Activated T-cell treated with anti-CD3 and anti-CD28 coated beads, Interleukin-2, amount 50 U/mL, for 24 hours (primary cell): ENCODE measurements around the gene SCAF8.
"Not testable (repeated sequence)": the region's sequence is repeated elsewhere in the genome, so short reads cannot be mapped to it uniquely, and the experiment has no call there.

Experiments
- DNase-seq: peaks from one replicate; pipeline ENCODE4 v3.0.0-alpha.2; 2020
- H3K27ac Mint-ChIP-seq: 2 replicates; pipeline ENCODE4 v1.8.0; 2020; ENCODE audit warnings: mild to moderate bottlenecking, mixed read lengths
- H3K27me3 Mint-ChIP-seq: 2 replicates; pipeline ENCODE4 v1.8.0; 2020; ENCODE audit warnings: mixed read lengths
- H3K36me3 Mint-ChIP-seq: 2 replicates; pipeline ENCODE4 v1.8.0; 2020; ENCODE audit warnings: low read depth, mixed read lengths
- H3K4me1 Mint-ChIP-seq: 2 replicates; pipeline ENCODE4 v1.8.0; 2020; ENCODE audit warnings: low read depth, mixed read lengths
- H3K4me3 Mint-ChIP-seq: 2 replicates; pipeline ENCODE4 v1.8.0; 2020; ENCODE audit warnings: mild to moderate bottlenecking, moderate library complexity, mixed read lengths
- H3K9me3 Mint-ChIP-seq: 2 replicates; pipeline ENCODE4 v1.8.0; 2020; ENCODE audit warnings: mixed read lengths

Gene SCAF8

GRCh38 chr6:154733183-154733625 is at the start of gene SCAF8:
SCAF8 (plus strand) TSS chr6:154733416; CDS start chr6:154733901, 485 bp downstream.
- H3K4me1 Mint-ChIP-seq: peaks cover 43% of the 10 kb centered on the region
- H3K36me3 Mint-ChIP-seq: peaks cover 33% of the 10 kb centered on the region
- peak within 1 kb of the TSS; percentile 97 for H3K27ac Mint-ChIP-seq
- no peaks in the 10 kb centered on the region for H3K27me3 Mint-ChIP-seq
- H3K4me3 Mint-ChIP-seq: peak within 1 kb of the TSS; percentile 87
- H3K9me3 Mint-ChIP-seq: no peaks in the 10 kb centered on the region
- peak; percentile 94 for DNase-seq

GRCh38 chr6:154683756-154684523 is 49.3 kb upstream of the SCAF8 start:
- Mint-ChIP-seq H3K27ac (peak overlapping the region; percentile 87), H3K4me3 (peak overlapping the region; percentile 41), H3K9me3 (no peaks in the 10 kb centered on the region), H3K36me3 (no peaks in the 10 kb centered on the region), H3K27me3 (no peaks in the 10 kb centered on the region), H3K4me1 (peaks cover 15% of the 10 kb centered on the region)
- DNase-seq: no peak

GRCh38 chr6:154686162-154686561 is 47.1 kb upstream of the SCAF8 start:
- Mint-ChIP-seq H3K9me3 (no peaks in the 10 kb centered on the region), H3K4me3 (no peak overlapping the region), H3K4me1 (peaks cover 15% of the 10 kb centered on the region), H3K27me3 (no peaks in the 10 kb centered on the region), H3K27ac (no peak overlapping the region), H3K36me3 (no peaks in the 10 kb centered on the region)
- no peak for DNase-seq

- Mint-ChIP-seq H3K36me3 (no peaks in the 10 kb centered on the region), H3K27me3 (no peaks in the 10 kb centered on the region), H3K4me1 (no peaks in the 10 kb centered on the region), H3K4me3 (no peak overlapping the region), H3K27ac (no peak overlapping the region), H3K9me3 (no peaks in the 10 kb centered on the region)
- DNase-seq: no peak
Measured at GRCh38 chr6:154689493-154690255, 43.5 kb upstream of the SCAF8 start.

GRCh38 chr6:154690857-154691256 is 42.4 kb upstream of the SCAF8 start:
- no peak for DNase-seq
- no peaks in the 10 kb centered on the region for H3K27me3 Mint-ChIP-seq
- no peaks in the 10 kb centered on the region for H3K4me1 Mint-ChIP-seq
- no peak overlapping the region for H3K4me3 Mint-ChIP-seq
- H3K36me3 Mint-ChIP-seq: no peaks in the 10 kb centered on the region
- no peak overlapping the region for H3K27ac Mint-ChIP-seq
- H3K9me3 Mint-ChIP-seq: no peaks in the 10 kb centered on the region

GRCh38 chr6:154696661-154697060 is 36.6 kb upstream of the SCAF8 start:
- H3K4me1 Mint-ChIP-seq: no peaks in the 10 kb centered on the region
- no peaks in the 10 kb centered on the region for H3K9me3 Mint-ChIP-seq
- no peak overlapping the region for H3K27ac Mint-ChIP-seq
- no peak overlapping the region for H3K4me3 Mint-ChIP-seq
- H3K36me3 Mint-ChIP-seq: no peaks in the 10 kb centered on the region
- H3K27me3 Mint-ChIP-seq: no peaks in the 10 kb centered on the region
- DNase-seq: no peak

GRCh38 chr6:154703124-154703523 is 30.1 kb upstream of the SCAF8 start:
- no peak for DNase-seq
- H3K27ac Mint-ChIP-seq: no peak overlapping the region
- H3K4me3 Mint-ChIP-seq: no peak overlapping the region
- no peaks in the 10 kb centered on the region for H3K36me3 Mint-ChIP-seq
- H3K27me3 Mint-ChIP-seq: peaks cover 13% of the 10 kb centered on the region
- H3K9me3 Mint-ChIP-seq: no peaks in the 10 kb centered on the region
- no peaks in the 10 kb centered on the region for H3K4me1 Mint-ChIP-seq

GRCh38 chr6:154705471-154706113 is 27.6 kb upstream of the SCAF8 start:
- peaks cover 15% of the 10 kb centered on the region for H3K27me3 Mint-ChIP-seq
- DNase-seq: no peak
- no peak overlapping the region for H3K27ac Mint-ChIP-seq
- no peak overlapping the region for H3K4me3 Mint-ChIP-seq
- H3K9me3 Mint-ChIP-seq: no peaks in the 10 kb centered on the region
- no peaks in the 10 kb centered on the region for H3K36me3 Mint-ChIP-seq
- H3K4me1 Mint-ChIP-seq: no peaks in the 10 kb centered on the region

- no peak for DNase-seq
- Mint-ChIP-seq H3K27ac (no peak overlapping the region), H3K9me3 (no peaks in the 10 kb centered on the region), H3K36me3 (no peaks in the 10 kb centered on the region), H3K4me3 (no peak overlapping the region), H3K4me1 (no peaks in the 10 kb centered on the region), H3K27me3 (peaks cover 15% of the 10 kb centered on the region)
Measured at GRCh38 chr6:154706389-154706788, 26.8 kb upstream of the SCAF8 start.

GRCh38 chr6:154709621-154710020 is 23.6 kb upstream of the SCAF8 start:
- no peaks in the 10 kb centered on the region for H3K36me3 Mint-ChIP-seq
- no peak overlapping the region for H3K4me3 Mint-ChIP-seq
- no peaks in the 10 kb centered on the region for H3K4me1 Mint-ChIP-seq
- H3K27me3 Mint-ChIP-seq: peaks cover 15% of the 10 kb centered on the region
- H3K9me3 Mint-ChIP-seq: no peaks in the 10 kb centered on the region
- no peak for DNase-seq
- no peak overlapping the region for H3K27ac Mint-ChIP-seq

GRCh38 chr6:154710689-154711088 is 22.5 kb upstream of the SCAF8 start:
- H3K9me3 Mint-ChIP-seq: no peaks in the 10 kb centered on the region
- peaks cover 11% of the 10 kb centered on the region for H3K27me3 Mint-ChIP-seq
- H3K36me3 Mint-ChIP-seq: no peaks in the 10 kb centered on the region
- no peak for DNase-seq
- H3K4me1 Mint-ChIP-seq: no peaks in the 10 kb centered on the region
- H3K27ac Mint-ChIP-seq: no peak overlapping the region
- no peak overlapping the region for H3K4me3 Mint-ChIP-seq

GRCh38 chr6:154715446-154715845 is 17.8 kb upstream of the SCAF8 start:
- peaks cover 4% of the 10 kb centered on the region for H3K9me3 Mint-ChIP-seq
- H3K4me3 Mint-ChIP-seq: no peak overlapping the region
- H3K27me3 Mint-ChIP-seq: peaks cover 3% of the 10 kb centered on the region
- peaks cover 3% of the 10 kb centered on the region for H3K36me3 Mint-ChIP-seq
- H3K4me1 Mint-ChIP-seq: no peaks in the 10 kb centered on the region
- no peak overlapping the region for H3K27ac Mint-ChIP-seq
- DNase-seq: no peak

GRCh38 chr6:154716350-154716749 is 16.9 kb upstream of the SCAF8 start:
- H3K27me3 Mint-ChIP-seq, DNase-seq, H3K36me3 Mint-ChIP-seq, H3K4me3 Mint-ChIP-seq, H3K9me3 Mint-ChIP-seq, H3K4me1 Mint-ChIP-seq, H3K27ac Mint-ChIP-seq: not testable (repeated sequence)

GRCh38 chr6:154719433-154719832 is 13.8 kb upstream of the SCAF8 start:
- H3K36me3 Mint-ChIP-seq: peaks cover 3% of the 10 kb centered on the region
- no peak overlapping the region for H3K27ac Mint-ChIP-seq
- no peak overlapping the region for H3K4me3 Mint-ChIP-seq
- peaks cover 20% of the 10 kb centered on the region for H3K27me3 Mint-ChIP-seq
- H3K4me1 Mint-ChIP-seq: no peaks in the 10 kb centered on the region
- H3K9me3 Mint-ChIP-seq: peaks cover 4% of the 10 kb centered on the region
- DNase-seq: no peak

GRCh38 chr6:154719854-154720253 is 13.4 kb upstream of the SCAF8 start:
- H3K9me3 Mint-ChIP-seq: peaks cover 4% of the 10 kb centered on the region
- H3K4me1 Mint-ChIP-seq: no peaks in the 10 kb centered on the region
- peaks cover 3% of the 10 kb centered on the region for H3K36me3 Mint-ChIP-seq
- peaks cover 20% of the 10 kb centered on the region for H3K27me3 Mint-ChIP-seq
- H3K27ac Mint-ChIP-seq: no peak overlapping the region
- DNase-seq: no peak
- no peak overlapping the region for H3K4me3 Mint-ChIP-seq
